T-cell (primary cell): ENCODE results near the gene PRKCZ. TPM values are rescaled to one million over a fixed set of nuclear protein-coding genes. Genes with fewer than 3 reads are reported as not detected.

ENCODE experiments used
- ATAC-seq, 4 experiments: fragments of 200-7000 bp in 3 of 4; fragments of 150-1000 bp in 1 of 4; cut with Tn5 transposase; replicated peaks in 1 of 4; 1 replicate in 3 of 4; 2 replicates in 1 of 4; pipeline ENCODE4 v1.10.0; 2021; ENCODE audit warnings: moderate library complexity in 3 of 4, mild to moderate bottlenecking in 2 of 4, moderate number of reproducible peaks in 1 of 4
- CTCF ChIA-PET, 2 donors: fragments of 300-600 bp; sonication (Branson Sonifier 250); formaldehyde crosslinking; loops; one replicate each; lab custom pipeline; 2022; ENCODE audit warnings: antibody characterized with exemption in 2 of 2; lab: Charles Lee
- POLR2A ChIA-PET, 2 donors: fragments of 300-600 bp; sonication (Branson Sonifier 250); formaldehyde crosslinking; loops; one replicate each; lab custom pipeline; 2022; ENCODE audit warnings: antibody characterized with exemption in 2 of 2; lab: Charles Lee
- DNase-seq, 35 experiments: peaks; one replicate each; pipeline versions ENCODE4 v3.0.0 to v3.0.0-alpha.2; 2013 to 2023
- H3K27ac ChIP-seq: one replicate; pipeline ENCODE4 v1.5.1; 2013; ENCODE audit warnings: low read length
- H3K27me3 ChIP-seq, 2 experiments: replicated peaks in 1 of 2; 1 replicate in 1 of 2; 2 replicates in 1 of 2; pipeline versions ENCODE4 v1.6.1 to v1.7.0; 2013; ENCODE audit warnings: low read length in 1 of 2, mixed read lengths in 1 of 2; ENCODE audit not compliant: control insufficient read depth in 2 of 2, insufficient read depth in 2 of 2; ENCODE audit errors: extremely low read depth in 1 of 2
- H3K36me3 ChIP-seq, 2 donors: 1 replicate in 1 of 2; 2 replicates in 1 of 2; pipeline versions ENCODE4 v1.6.1 to v1.7.0; 2013; ENCODE audit warnings: low read length in 1 of 2; ENCODE audit not compliant: control insufficient read depth in 2 of 2, insufficient read depth in 1 of 2; ENCODE audit errors: extremely low read depth in 1 of 2
- H3K4me1 ChIP-seq, 2 experiments: 1 replicate in 1 of 2; 2 replicates in 1 of 2; pipeline versions ENCODE4 v1.6.1 to v1.7.0; 2013; ENCODE audit warnings: low read length in 2 of 2, mixed read lengths in 1 of 2; ENCODE audit not compliant: insufficient read depth in 2 of 2, control insufficient read depth in 1 of 2; ENCODE audit errors: extremely low read depth in 1 of 2
- H3K4me3 ChIP-seq, 2 donors: 1 replicate in 1 of 2; 2 replicates in 1 of 2; pipeline versions ENCODE4 v1.5.1 to v1.7.0; 2013; ENCODE audit warnings: mild to moderate bottlenecking in 2 of 2, low read length in 1 of 2, moderate library complexity in 1 of 2; ENCODE audit not compliant: control insufficient read depth in 1 of 2; ENCODE audit errors: extremely low read depth in 1 of 2
- H3K9me3 ChIP-seq: 2 replicates; pipeline ENCODE4 v1.7.0; 2013
- H3K27ac Mint-ChIP-seq, 2 donors: one replicate each; pipeline ENCODE4 v1.8.0; 2020 to 2021; ENCODE audit warnings: mild to moderate bottlenecking in 2 of 2, mixed read lengths in 2 of 2
- H3K27me3 Mint-ChIP-seq, 2 donors: one replicate each; pipeline ENCODE4 v1.8.0; 2021 to 2022; ENCODE audit warnings: mixed read lengths in 2 of 2
- H3K36me3 Mint-ChIP-seq: one replicate; pipeline ENCODE4 v1.8.0; 2021; ENCODE audit warnings: mixed read lengths
- H3K4me1 Mint-ChIP-seq, 3 donors: one replicate each; pipeline ENCODE4 v1.8.0; 2020 to 2022; ENCODE audit warnings: mixed read lengths in 3 of 3, mild to moderate bottlenecking in 1 of 3
- H3K4me3 Mint-ChIP-seq, 3 donors: one replicate each; pipeline ENCODE4 v1.8.0; 2020 to 2022; ENCODE audit warnings: mild to moderate bottlenecking in 3 of 3, mixed read lengths in 3 of 3, moderate library complexity in 3 of 3
- H3K9me3 Mint-ChIP-seq, 3 donors: one replicate each; pipeline ENCODE4 v1.8.0; 2020 to 2022; ENCODE audit warnings: mixed read lengths in 3 of 3
- WGBS: methylation state at CpG from one replicate; pipeline ENCODE4 v1.1.5; 2013; ENCODE audit warnings: missing lambda C conversion rate; ENCODE audit not compliant: insufficient coverage; 5-methylcytosine and 5-hydroxymethylcytosine counted together
- total RNA-seq, 35 experiments: library from RNA in 6 of 35; stranded (reverse) in 6 of 35; fragments of 120-200 nt in 1 of 35; gene quantifications; one replicate each; pipeline versions ENCODE4 v1.2.1 to v1.2.4 and lab custom pipeline; 2013 to 2026

The PRKCZ gene
- total RNA-seq, 5 donors from 2014 or later (not counting 1 experiment from before 2014, with no cell fraction given): 27.5 to 36.9 (median 31.0) TPM

DNA sequence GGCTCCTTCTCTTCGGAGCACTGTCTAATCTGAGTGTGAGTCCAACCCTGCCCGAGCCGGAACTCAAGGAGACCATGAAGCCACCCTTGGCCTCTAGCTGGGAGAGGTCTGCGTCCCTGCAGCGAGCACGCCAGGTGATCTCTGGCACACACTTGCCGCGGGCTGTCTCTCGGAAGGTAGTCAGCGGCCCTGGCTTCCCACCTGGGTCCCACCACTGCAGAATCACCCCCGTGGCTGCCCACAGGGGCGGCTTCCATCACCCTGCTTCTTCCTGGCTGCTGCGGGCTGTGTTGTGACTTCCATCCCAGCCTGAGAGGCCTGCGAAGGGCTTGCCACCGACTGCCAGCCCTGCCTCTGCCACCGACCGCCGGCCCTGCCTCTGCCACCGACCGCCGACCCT lies 127.3 kb downstream of the PRKCZ start:
- peaks cover 0 to 9% of the 10 kb centered on the region in 2 experiments for H3K4me1 ChIP-seq
- DNase-seq (no peak), ATAC-seq (no peak)
- POLR2A ChIA-PET: no interaction called here
- no peak overlapping the region for H3K27ac Mint-ChIP-seq
- H3K9me3 Mint-ChIP-seq: no peaks in the 10 kb centered on the region
- peaks cover 25% of the 10 kb centered on the region for H3K36me3 Mint-ChIP-seq
- H3K36me3 ChIP-seq: no peaks in the 10 kb centered on the region
- H3K4me3 ChIP-seq: no peak overlapping the region
- no peaks in the 10 kb centered on the region for H3K27me3 Mint-ChIP-seq
- 88% methylated on average over 19 of the region's 21 CpGs for WGBS
- no peaks in the 10 kb centered on the region for H3K9me3 ChIP-seq
- H3K27ac ChIP-seq: no peak overlapping the region
- no peak overlapping the region for H3K4me3 Mint-ChIP-seq
- H3K27me3 ChIP-seq: peaks cover 0 to 2% of the 10 kb centered on the region in 2 experiments
- CTCF ChIA-PET: no interaction called here
- peaks cover 0 to 7% (median 6%) of the 10 kb centered on the region in 3 donors for H3K4me1 Mint-ChIP-seq

DNA sequence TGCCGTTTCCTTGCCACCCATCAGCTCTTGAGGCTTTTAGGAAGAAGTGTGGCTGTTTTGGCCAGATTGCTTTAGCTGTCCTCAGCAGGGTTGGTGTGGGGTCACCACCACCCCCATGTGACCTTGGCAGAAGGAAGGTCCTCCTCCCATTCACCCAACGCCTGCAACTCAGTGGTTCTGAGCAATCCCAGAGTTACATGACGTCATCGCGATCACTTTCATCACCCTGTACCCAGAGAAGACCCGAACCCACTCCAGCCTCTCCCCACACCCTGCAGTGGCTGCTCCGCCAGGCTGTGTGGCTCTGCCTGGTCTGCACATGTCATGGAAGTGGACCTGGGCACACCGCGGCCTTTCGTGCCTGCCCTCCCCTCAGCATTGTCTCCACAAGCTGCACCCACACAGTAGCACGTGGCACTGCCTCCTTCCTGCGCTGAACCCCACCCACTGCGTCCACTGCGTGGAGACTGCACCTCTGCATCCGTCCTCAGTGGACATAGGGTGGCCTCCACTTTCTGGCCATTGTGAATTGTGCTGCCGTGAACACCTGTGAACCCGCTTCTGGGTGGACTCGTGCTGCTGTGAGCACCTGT lies 127.8 kb downstream of the PRKCZ start:
- Histone ChIP-seq H3K4me3 (no peak overlapping the region), H3K27me3 (peaks cover 0 to 2% of the 10 kb centered on the region in 2 experiments), H3K9me3 (no peaks in the 10 kb centered on the region), H3K27ac (no peak overlapping the region), H3K4me1 (peaks cover 0 to 9% of the 10 kb centered on the region in 2 experiments), H3K36me3 (no peaks in the 10 kb centered on the region)
- H3K9me3 Mint-ChIP-seq: no peaks in the 10 kb centered on the region
- no peak for ATAC-seq
- ChIA-PET POLR2A (no interaction called here), CTCF (no interaction called here)
- DNase-seq: no peak
- H3K36me3 Mint-ChIP-seq: peaks cover 22% of the 10 kb centered on the region
- 95% methylated on average over 16 of the region's 18 CpGs for WGBS
- no peaks in the 10 kb centered on the region for H3K27me3 Mint-ChIP-seq
- no peak overlapping the region for H3K27ac Mint-ChIP-seq
- no peak overlapping the region for H3K4me3 Mint-ChIP-seq
- H3K4me1 Mint-ChIP-seq: peaks cover 2 to 7% (median 6%) of the 10 kb centered on the region in 3 donors

DNA sequence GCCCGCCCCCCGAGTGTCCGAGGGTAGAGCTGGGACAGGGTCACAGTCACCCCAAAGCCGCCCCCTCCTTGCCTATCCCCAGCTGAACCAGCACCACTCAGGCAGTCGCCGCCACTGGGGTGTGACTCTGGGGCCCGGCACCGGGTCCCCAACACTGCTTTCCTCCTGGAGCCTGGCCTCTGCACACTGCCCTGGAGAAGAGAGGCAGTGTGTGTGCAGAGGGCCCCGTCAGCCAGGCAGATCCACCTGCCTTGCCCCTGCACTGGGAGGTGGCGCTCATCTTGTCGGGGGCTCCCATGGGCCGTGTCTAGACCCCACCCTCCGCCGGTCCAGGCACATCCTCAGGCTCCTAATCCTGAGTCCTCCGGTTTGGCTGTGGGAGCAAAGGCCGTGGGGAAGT lies 128.7 kb downstream of the PRKCZ start:
- Mint-ChIP-seq H3K4me3 (no peak overlapping the region), H3K27ac (no peak overlapping the region), H3K36me3 (peaks cover 24% of the 10 kb centered on the region), H3K4me1 (peaks cover 2 to 7% (median 5%) of the 10 kb centered on the region in 3 donors), H3K27me3 (no peaks in the 10 kb centered on the region), H3K9me3 (no peaks in the 10 kb centered on the region)
- ChIA-PET CTCF (no interaction called here), POLR2A (no interaction called here)
- H3K36me3 ChIP-seq: no peaks in the 10 kb centered on the region
- ATAC-seq (no peak), DNase-seq (no peak)
- H3K27me3 ChIP-seq: peaks cover 0 to 2% of the 10 kb centered on the region in 2 experiments
- peaks cover 0 to 9% of the 10 kb centered on the region in 2 experiments for H3K4me1 ChIP-seq
- no peak overlapping the region for H3K4me3 ChIP-seq
- no peaks in the 10 kb centered on the region for H3K9me3 ChIP-seq
- WGBS: 94% methylated on average over 12 of the region's 16 CpGs
- no peak overlapping the region for H3K27ac ChIP-seq

DNA sequence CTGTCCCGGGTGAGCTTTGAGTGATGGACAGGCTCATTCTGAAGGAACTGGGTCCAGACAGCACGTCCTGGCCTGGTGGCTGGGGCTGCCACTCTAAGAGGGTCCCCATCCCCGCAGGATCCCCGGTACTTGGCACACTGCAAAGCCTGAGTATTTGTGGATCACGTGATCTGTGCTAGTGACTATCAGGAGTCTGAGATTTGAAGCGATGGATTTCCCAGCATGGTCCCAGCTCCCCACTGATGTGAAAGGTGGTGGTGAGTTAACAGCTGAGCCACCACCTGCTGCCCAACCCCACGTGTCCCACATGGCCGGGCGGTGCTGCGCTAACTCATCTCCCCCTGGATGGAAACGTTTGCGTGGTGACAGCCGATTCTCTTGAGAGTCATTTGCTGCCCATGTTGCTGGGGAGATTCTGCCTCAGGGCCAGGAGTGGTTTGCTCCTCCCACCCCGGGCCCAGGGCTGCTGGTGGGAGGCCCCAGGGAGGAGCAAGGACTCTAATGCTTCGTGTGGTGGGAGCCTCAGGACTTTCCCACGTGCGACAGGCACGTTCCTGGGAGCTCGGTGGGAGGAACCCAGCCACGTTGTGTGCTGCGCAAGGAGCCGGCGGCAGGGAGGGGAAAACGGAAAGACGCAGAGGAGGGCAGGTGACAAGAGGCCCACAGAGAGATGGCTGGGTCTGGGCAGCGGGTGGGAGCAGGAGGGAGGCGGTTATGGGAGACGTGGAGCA lies 129.2 kb downstream of the PRKCZ start:
- Mint-ChIP-seq H3K27me3 (no peaks in the 10 kb centered on the region), H3K9me3 (no peaks in the 10 kb centered on the region), H3K4me3 (no peak overlapping the region), H3K27ac (no peak overlapping the region), H3K4me1 (peaks cover 2 to 7% (median 2%) of the 10 kb centered on the region in 3 donors), H3K36me3 (peaks cover 27% of the 10 kb centered on the region)
- ChIA-PET POLR2A (no interaction called here), CTCF (no interaction called here)
- Histone ChIP-seq H3K27me3 (peaks cover 0 to 2% of the 10 kb centered on the region in 2 experiments), H3K4me1 (peaks cover 0 to 4% of the 10 kb centered on the region in 2 experiments), H3K9me3 (no peaks in the 10 kb centered on the region), H3K36me3 (peaks cover 0 to 2% of the 10 kb centered on the region in 2 donors), H3K4me3 (no peak overlapping the region), H3K27ac (no peak overlapping the region)
- DNase-seq: no peak
- 81% methylated on average over 22 of the region's 28 CpGs for WGBS
- ATAC-seq: no peak

DNA sequence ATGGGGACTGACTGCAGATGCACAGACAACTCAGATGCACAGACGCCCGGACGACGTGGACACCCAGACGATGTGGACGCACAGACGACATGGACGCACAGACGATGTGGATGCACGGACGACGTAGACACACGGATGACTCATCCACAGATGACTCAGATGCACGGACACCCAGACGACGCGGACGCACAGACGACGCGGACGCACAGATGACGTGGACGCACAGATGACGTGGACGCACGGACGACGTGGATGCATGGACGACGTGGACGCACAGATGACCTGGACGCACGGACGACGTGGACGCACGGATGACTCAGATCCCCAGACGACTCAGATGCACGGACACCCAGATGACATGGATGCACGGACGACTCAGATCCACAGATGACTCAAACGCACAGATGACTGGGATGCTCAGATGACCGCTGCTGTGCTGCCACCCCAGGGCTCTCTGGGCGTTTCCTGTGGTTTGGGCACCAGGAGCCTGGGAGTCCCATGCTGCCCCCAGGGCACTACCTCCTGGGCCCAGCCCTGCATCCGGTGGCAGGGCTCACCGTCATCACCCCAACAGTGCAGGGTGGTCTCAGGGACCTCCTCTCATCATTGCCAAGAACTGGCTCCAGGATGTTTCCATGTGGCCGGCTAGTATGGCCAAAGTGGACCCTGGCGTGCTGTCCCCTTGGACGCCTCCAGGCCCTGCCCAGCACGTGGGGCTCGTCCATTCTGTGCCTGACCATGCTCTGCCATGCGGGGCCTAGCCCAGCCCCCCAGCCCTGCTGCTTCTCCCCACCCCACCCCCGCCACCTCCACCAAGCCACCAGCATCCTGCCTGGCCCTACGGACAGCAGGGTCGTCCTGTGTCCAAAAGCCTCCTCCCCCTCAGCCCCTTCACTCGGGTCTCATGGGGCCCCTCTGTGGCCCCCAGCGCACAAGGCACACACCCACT lies 130.4 kb downstream of the PRKCZ start:
- no peak overlapping the region for H3K4me3 Mint-ChIP-seq
- H3K4me1 Mint-ChIP-seq: peaks cover 0 to 7% (median 1%) of the 10 kb centered on the region in 3 donors
- Histone ChIP-seq H3K4me3 (no peak overlapping the region), H3K9me3 (no peaks in the 10 kb centered on the region), H3K27ac (no peak overlapping the region), H3K27me3 (peaks cover 0 to 1% of the 10 kb centered on the region in 2 experiments), H3K36me3 (peaks cover 0 to 5% of the 10 kb centered on the region in 2 donors), H3K4me1 (no peaks in the 10 kb centered on the region)
- POLR2A ChIA-PET: no interaction called here
- DNase-seq (no peak), ATAC-seq (no peak)
- CTCF ChIA-PET: no interaction called here
- H3K27ac Mint-ChIP-seq: no peak overlapping the region
- H3K9me3 Mint-ChIP-seq: no peaks in the 10 kb centered on the region
- no peaks in the 10 kb centered on the region for H3K27me3 Mint-ChIP-seq
- WGBS: 89% methylated on average over 52 of the region's 58 CpGs
- peaks cover 30% of the 10 kb centered on the region for H3K36me3 Mint-ChIP-seq

DNA sequence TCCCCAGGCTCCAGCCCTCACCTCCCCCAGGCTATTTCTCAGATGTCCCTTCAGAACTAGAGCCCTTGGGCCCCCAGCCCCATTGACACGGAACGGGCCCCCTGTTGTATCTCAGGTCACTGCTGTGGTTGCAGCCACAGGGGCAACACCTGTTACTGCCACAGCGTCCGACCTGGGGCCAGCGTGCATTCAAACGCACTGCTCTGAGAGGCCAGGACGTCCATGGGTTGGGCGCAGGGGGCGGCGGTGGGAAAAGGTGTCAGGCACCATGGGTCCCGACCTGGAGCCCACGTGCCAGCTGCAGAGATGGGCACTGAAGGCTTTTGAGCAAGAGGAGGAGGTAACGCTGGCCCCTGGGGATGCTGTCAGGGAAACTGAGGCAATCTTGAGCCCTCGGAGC lies 131.1 kb downstream of the PRKCZ start:
- Mint-ChIP-seq H3K27ac (no peak overlapping the region), H3K4me3 (no peak overlapping the region), H3K27me3 (no peaks in the 10 kb centered on the region), H3K4me1 (peaks cover 0 to 7% (median 1%) of the 10 kb centered on the region in 3 donors), H3K36me3 (peaks cover 26% of the 10 kb centered on the region), H3K9me3 (no peaks in the 10 kb centered on the region)
- CTCF ChIA-PET: no interaction called here
- DNase-seq: no peak
- Histone ChIP-seq H3K27me3 (no peaks in the 10 kb centered on the region), H3K4me1 (no peaks in the 10 kb centered on the region), H3K27ac (no peak overlapping the region), H3K4me3 (no peak overlapping the region), H3K36me3 (peaks cover 5% of the 10 kb centered on the region in 2 donors), H3K9me3 (no peaks in the 10 kb centered on the region)
- POLR2A ChIA-PET: no interaction called here
- 96% methylated on average over 14 of the region's 14 CpGs for WGBS
- no peak for ATAC-seq
